ENCODE data around the gene LAYN.
A peak's percentile ranks its signal among the peaks of the same experiment; 100 is the strongest.

GRCh38 chr11:111605681-111606080, 65.2 kb downstream of the LAYN start:
- TF ChIP-seq CTCF (IDR thresholded peaks at IDR 0.05) (peak in 2 of 3 experiments; percentile 15), POLR2AphosphoS5 (IDR thresholded peaks at IDR 0.05) (no peak), POLR2A (IDR thresholded peaks at IDR 0.05; ENCODE audit: low read depth) (no peak)

Data from esophagus muscularis mucosa (tissue), 3 donors.